ENCODE data around the gene MICAL2.

MICAL2 gene

GRCh38 chr11:12164061-12165014 lies 53.9 kb downstream of the MICAL2 start:
- TF ChIP-seq, protein P1, sequence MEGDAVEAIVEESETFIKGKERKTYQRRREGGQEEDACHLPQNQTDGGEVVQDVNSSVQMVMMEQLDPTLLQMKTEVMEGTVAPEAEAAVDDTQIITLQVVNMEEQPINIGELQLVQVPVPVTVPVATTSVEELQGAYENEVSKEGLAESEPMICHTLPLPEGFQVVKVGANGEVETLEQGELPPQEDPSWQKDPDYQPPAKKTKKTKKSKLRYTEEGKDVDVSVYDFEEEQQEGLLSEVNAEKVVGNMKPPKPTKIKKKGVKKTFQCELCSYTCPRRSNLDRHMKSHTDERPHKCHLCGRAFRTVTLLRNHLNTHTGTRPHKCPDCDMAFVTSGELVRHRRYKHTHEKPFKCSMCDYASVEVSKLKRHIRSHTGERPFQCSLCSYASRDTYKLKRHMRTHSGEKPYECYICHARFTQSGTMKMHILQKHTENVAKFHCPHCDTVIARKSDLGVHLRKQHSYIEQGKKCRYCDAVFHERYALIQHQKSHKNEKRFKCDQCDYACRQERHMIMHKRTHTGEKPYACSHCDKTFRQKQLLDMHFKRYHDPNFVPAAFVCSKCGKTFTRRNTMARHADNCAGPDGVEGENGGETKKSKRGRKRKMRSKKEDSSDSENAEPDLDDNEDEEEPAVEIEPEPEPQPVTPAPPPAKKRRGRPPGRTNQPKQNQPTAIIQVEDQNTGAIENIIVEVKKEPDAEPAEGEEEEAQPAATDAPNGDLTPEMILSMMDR (IDR thresholded peaks at IDR 0.05; ENCODE audit: low read depth, low read length) = no peak
- Histone ChIP-seq H3K27me3 (no peaks in the 10 kb centered on the region), H3K36me3 (no peaks in the 10 kb centered on the region), H3K4me1 (no peaks in the 10 kb centered on the region), H3K4me3 (ENCODE audit: low read depth, low read length) (no peak overlapping the region), H3K9me3 (no peaks in the 10 kb centered on the region)
- no peak for DNase-seq

GRCh38 chr11:12165237-12165875 lies 55.0 kb downstream of the MICAL2 start:
- no peaks in the 10 kb centered on the region for H3K9me3 ChIP-seq
- TF ChIP-seq, protein P1 (IDR thresholded peaks at IDR 0.05; ENCODE audit: low read depth, low read length) = no peak
- H3K4me3 ChIP-seq (ENCODE audit: low read depth, low read length) = no peak overlapping the region
- H3K36me3 ChIP-seq = no peaks in the 10 kb centered on the region
- no peak for DNase-seq
- H3K27me3 ChIP-seq = no peaks in the 10 kb centered on the region
- no peaks in the 10 kb centered on the region for H3K4me1 ChIP-seq

DNA sequence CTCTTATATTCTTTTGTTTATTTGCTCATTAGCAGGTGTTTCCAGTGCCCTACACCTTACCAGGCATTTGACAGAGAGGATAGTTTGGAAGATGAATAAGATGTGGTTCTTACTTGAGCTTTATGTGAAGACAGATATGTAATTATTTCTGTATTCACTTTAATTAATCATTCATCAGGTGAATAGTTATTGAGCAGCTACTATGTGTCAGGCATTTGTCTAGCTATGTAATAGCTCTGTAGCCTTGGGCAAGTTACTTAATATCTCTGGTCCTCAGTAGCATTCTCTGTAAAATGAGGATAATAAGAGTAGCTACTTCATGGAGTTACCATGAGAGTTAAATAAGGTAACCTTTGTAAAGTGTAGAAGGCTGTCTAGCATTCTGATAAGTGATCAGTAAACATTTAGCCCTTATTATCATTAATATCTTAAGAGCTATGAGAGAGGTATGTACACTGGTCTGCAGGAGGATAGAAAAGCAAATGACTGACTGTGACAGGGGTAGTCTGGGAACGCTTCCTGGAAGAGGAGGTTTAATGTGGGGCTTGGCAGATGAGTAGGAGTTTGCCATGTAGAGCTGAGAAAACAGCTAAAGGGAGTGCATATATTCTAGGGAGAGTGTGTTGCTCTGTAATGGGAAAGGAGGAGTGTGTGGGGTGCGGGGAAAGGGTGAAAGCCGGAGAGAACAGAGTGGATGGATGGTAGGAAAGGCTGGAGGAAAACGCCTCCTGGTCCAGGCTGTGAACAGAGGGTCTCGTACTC lies 56.1 kb downstream of the MICAL2 start:
- no peaks in the 10 kb centered on the region for H3K9me3 ChIP-seq
- TF ChIP-seq, protein P1 (IDR thresholded peaks at IDR 0.05; ENCODE audit: low read depth, low read length) = no peak
- H3K36me3 ChIP-seq = no peaks in the 10 kb centered on the region
- H3K4me3 ChIP-seq (ENCODE audit: low read depth, low read length) = no peak overlapping the region
- H3K27me3 ChIP-seq = no peaks in the 10 kb centered on the region
- H3K4me1 ChIP-seq = no peaks in the 10 kb centered on the region
- no peak for DNase-seq

DNA sequence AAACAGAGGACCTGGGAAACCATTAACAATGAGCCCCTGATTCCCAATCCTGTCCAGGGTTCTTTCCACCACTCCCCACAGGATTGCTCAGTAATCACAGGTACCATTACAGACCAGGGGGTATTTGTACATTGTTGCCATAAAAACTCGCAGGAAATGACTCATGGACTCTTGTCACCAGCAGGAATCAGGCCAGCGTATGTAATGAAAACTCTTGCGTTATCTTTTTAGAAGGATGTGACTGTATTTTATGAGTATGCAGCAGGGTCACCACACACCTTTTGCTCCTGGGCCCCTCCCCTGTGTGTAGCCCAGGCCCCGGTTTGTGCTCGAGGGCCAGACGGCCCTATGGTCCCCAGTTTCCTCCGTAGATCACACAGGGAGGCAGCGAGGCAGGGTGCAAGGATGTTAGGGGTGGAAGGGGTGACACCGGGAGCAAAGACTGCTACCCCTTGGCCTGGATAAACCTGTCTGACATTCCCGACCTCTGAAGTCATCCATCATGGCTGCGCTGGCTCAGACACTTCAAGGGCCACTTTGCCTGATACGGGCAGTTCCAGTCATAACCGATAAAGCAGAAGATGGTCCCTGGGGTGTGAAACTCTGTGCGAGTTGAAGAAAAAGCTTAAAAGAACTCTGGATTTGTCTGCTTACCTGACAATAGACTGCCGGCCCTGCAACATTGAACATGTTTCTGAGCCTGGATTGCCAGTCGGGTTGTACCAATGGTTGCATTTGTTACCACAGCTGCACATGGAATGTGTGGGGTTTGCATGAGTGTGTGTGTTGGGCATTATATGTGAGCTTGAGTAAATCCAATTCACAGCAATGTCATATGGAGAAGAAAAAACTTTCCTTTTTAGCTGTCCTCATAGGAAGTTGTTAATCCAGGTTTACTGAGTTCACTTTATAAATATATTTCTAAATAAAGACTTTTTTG lies 56.9 kb downstream of the MICAL2 start:
- TF ChIP-seq, protein P1 (IDR thresholded peaks at IDR 0.05; ENCODE audit: low read depth, low read length) = no peak
- no peak for DNase-seq
- Histone ChIP-seq H3K27me3 (no peaks in the 10 kb centered on the region), H3K4me3 (ENCODE audit: low read depth, low read length) (no peak overlapping the region), H3K9me3 (no peaks in the 10 kb centered on the region), H3K4me1 (no peaks in the 10 kb centered on the region), H3K36me3 (no peaks in the 10 kb centered on the region)

- Histone ChIP-seq H3K27me3 (no peaks in the 10 kb centered on the region), H3K4me1 (no peaks in the 10 kb centered on the region), H3K4me3 (ENCODE audit: low read depth, low read length) (no peak overlapping the region), H3K36me3 (no peaks in the 10 kb centered on the region), H3K9me3 (no peaks in the 10 kb centered on the region)
- TF ChIP-seq, protein P1 (IDR thresholded peaks at IDR 0.05; ENCODE audit: low read depth, low read length) = no peak
- no peak for DNase-seq
These were observed 57.7 kb downstream of the MICAL2 start for GRCh38 chr11:12168114-12168513.
